Measurements from ENCODE around the gene HHATL. TPM values are rescaled to one million over a fixed set of nuclear protein-coding genes. Genes with fewer than 3 reads are reported as not detected.

HHATL gene
- total and polyA plus RNA-seq, 10 of the 15 experiments (the other 5 are each of a cell fraction or from before 2014, with no cell fraction given), result not detected

DNA sequence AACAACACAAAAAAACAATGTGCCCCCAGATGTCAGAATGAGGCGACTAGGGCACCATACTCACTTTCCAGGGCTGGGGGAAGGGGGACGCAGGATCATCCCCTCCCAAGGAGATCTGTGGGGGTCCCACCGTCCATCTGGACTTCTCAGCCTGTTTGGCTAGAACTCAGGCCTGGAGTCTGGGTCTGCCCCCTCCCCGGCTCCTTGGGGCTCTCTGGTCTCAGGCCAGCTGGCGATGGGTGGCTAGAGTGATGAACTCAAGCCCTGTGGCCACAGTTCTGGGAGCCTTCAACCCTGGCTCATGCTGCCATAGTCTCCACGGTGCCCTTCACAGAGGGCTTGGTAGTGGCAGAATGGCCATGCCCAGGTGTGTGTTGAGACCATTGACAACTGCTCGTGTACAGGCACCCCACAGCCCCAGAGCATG is 35.5 kb downstream of the HHATL start (continued):
- TF ChIP-seq STAT3 (IDR thresholded peaks at IDR 0.05; ENCODE audit: low read depth, low read length) (no peak), LARP7 (IDR thresholded peaks at IDR 0.05) (no peak), HDAC2 (IDR thresholded peaks at IDR 0.05) (no peak), PML (IDR thresholded peaks at IDR 0.05; ENCODE audit: low read length) (no peak), ZSCAN29 (IDR thresholded peaks at IDR 0.05) (no peak)
- TF ChIP-seq, protein P1, sequence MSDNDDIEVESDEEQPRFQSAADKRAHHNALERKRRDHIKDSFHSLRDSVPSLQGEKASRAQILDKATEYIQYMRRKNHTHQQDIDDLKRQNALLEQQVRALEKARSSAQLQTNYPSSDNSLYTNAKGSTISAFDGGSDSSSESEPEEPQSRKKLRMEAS (IDR thresholded peaks at IDR 0.05; ENCODE audit: low read depth, low read length), result no peak

DNA sequence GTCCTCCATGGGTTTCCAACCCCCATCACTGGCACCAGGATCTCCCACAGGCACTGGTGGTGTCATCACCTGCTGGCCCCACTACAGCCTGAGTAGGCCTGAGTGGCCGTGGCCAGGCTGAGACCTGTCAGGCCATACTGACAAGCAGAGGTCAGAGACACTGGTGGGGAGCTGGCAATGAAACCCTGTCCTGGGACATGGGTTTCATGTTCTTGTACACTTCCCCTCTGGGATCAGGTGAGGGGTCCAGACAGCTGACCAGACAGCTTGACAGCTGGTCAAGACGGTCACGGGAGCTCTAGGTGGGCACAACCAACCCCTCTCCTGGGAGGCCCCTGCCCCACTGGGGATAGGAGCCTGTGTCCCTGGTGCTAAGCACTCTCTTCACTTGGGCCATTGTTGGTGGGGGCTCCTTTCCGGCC is 36.0 kb downstream of the HHATL start:
- Histone ChIP-seq H3K27me3 (replicated peaks in 1 of 2; ENCODE audit: control insufficient read depth in 2 of 2, insufficient read depth in 2 of 2, low read length in 1 of 2) (no peaks in the 10 kb centered on the region), H3K36me3 (ENCODE audit: control insufficient read depth in 2 of 2, insufficient read depth in 2 of 2, low read length in 1 of 2) (no peaks in the 10 kb centered on the region), H3K27ac (ENCODE audit: control insufficient read depth, insufficient read depth) (no peak overlapping the region), H4K20me1 (ENCODE audit: control insufficient read depth, insufficient read depth) (no peaks in the 10 kb centered on the region), H2AFZ (ENCODE audit: control insufficient read depth, low read depth, low read length) (no peak overlapping the region), H3K4me3 (no peak overlapping the region), H3K79me2 (ENCODE audit: control insufficient read depth, insufficient read depth, low read length) (no peaks in the 10 kb centered on the region), H3K9ac (ENCODE audit: control insufficient read depth, insufficient read depth, low read length) (no peak overlapping the region), H3K9me3 (replicated peaks; ENCODE audit: control insufficient read depth, insufficient read depth, low read length) (no peaks in the 10 kb centered on the region; the same call in 2 of the 3 replicates), H3K4me2 (ENCODE audit: control insufficient read depth, insufficient read depth) (no peak overlapping the region), H3K4me1 (ENCODE audit: control insufficient read depth, insufficient read depth, low read length) (peaks cover 7% of the 10 kb centered on the region)
- no TSS peak for BruUV-seq (replicated peaks)
- FAIRE-seq (no peak), ATAC-seq (no peak), DNase-seq (ENCODE audit: low read depth, low spot score) (no peak)
- ChIA-PET CTCF (interaction anchor here (0.5 kb wide), 1 partner anchor 92 kb away, joined by 3 read pairs; no protein-coding TSS in a partner anchor), SMC1A (ENCODE audit: uncharacterized antibody, unreplicated experiment) (no interaction called here), POLR2A (interaction anchor here (0.9 kb wide), 1 partner anchor 119 kb away, joined by 3 read pairs; no protein-coding TSS in a partner anchor), RAD21 (ENCODE audit: unreplicated experiment) (no interaction called here)
- WGBS (ENCODE audit: insufficient coverage, insufficient replicate concordance, low lambda C conversion rate, missing lambda C conversion rate), result 38% methylated on average over 4 of the region's 4 CpGs
- TF ChIP-seq POLR2A (IDR thresholded peaks at IDR 0.05; ENCODE audit: low read depth, low read length) (peak; percentile 19; the same call in 1 of the 2 replicates), SP1 (IDR thresholded peaks at IDR 0.05; ENCODE audit: low read depth, low read length) (no peak), HCFC1 (IDR thresholded peaks at IDR 0.05; ENCODE audit: low read length) (no peak), MYC (IDR thresholded peaks at IDR 0.05; ENCODE audit: insufficient read depth, insufficient read length, insufficient replicate concordance, low read length, severe bottlenecking) (no peak)
- TF ChIP-seq, protein P2, sequence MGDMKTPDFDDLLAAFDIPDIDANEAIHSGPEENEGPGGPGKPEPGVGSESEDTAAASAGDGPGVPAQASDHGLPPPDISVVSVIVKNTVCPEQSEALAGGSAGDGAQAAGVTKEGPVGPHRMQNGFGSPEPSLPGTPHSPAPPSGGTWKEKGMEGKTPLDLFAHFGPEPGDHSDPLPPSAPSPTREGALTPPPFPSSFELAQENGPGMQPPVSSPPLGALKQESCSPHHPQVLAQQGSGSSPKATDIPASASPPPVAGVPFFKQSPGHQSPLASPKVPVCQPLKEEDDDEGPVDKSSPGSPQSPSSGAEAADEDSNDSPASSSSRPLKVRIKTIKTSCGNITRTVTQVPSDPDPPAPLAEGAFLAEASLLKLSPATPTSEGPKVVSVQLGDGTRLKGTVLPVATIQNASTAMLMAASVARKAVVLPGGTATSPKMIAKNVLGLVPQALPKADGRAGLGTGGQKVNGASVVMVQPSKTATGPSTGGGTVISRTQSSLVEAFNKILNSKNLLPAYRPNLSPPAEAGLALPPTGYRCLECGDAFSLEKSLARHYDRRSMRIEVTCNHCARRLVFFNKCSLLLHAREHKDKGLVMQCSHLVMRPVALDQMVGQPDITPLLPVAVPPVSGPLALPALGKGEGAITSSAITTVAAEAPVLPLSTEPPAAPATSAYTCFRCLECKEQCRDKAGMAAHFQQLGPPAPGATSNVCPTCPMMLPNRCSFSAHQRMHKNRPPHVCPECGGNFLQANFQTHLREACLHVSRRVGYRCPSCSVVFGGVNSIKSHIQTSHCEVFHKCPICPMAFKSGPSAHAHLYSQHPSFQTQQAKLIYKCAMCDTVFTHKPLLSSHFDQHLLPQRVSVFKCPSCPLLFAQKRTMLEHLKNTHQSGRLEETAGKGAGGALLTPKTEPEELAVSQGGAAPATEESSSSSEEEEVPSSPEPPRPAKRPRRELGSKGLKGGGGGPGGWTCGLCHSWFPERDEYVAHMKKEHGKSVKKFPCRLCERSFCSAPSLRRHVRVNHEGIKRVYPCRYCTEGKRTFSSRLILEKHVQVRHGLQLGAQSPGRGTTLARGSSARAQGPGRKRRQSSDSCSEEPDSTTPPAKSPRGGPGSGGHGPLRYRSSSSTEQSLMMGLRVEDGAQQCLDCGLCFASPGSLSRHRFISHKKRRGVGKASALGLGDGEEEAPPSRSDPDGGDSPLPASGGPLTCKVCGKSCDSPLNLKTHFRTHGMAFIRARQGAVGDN (IDR thresholded peaks at IDR 0.05), result no peak
- TF ChIP-seq, protein P3, sequence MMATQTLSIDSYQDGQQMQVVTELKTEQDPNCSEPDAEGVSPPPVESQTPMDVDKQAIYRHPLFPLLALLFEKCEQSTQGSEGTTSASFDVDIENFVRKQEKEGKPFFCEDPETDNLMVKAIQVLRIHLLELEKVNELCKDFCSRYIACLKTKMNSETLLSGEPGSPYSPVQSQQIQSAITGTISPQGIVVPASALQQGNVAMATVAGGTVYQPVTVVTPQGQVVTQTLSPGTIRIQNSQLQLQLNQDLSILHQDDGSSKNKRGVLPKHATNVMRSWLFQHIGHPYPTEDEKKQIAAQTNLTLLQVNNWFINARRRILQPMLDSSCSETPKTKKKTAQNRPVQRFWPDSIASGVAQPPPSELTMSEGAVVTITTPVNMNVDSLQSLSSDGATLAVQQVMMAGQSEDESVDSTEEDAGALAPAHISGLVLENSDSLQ (IDR thresholded peaks at IDR 0.05), result no peak
- in situ Hi-C loops (cut with MboI), result no loop called here
- intact Hi-C loops (cut with micrococcal nuclease; ENCODE audit: unreplicated experiment), result no loop called here
